NCI-H2107 (cell line): Measurements from ENCODE around the gene SENP1.

Experiments used
- DNase-seq: peaks from one replicate; lab custom pipeline; 2025; lab: John Stamatoyannopoulos, UW

The SENP1 gene

DNA sequence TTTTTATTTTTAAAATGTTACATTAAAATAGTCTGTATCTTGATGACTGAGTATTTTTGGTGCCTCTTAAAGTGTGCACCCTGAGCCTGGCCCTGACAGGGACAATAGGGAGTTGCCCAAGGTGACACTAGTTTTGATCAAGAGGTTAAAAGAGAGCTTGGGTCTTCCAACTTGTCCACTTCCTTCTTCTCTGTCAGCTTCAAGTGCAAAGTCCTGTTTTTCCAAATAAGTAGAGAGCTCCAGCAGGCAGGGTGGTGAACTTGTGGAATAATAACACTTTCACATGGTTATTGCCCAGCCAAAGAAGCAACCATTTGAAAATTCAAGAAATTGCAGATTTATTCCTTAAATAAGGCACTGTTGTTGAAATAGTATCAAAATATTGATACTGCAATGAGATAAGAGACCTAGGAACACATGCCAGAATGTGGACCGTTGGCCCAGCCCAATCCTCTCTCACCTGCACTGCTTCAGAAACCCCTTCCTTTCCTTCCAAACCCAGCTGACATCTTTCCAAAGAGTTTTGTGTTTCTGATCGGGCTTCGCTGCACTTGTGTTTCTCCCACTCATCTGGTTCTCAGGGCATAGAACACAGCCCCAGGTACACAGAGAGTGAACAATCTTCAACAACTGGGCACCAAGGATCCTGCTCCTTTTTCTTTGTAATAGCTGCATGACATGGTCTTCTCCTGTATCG is 87.8 kb downstream of the SENP1 start:
- no peak for DNase-seq

DNA sequence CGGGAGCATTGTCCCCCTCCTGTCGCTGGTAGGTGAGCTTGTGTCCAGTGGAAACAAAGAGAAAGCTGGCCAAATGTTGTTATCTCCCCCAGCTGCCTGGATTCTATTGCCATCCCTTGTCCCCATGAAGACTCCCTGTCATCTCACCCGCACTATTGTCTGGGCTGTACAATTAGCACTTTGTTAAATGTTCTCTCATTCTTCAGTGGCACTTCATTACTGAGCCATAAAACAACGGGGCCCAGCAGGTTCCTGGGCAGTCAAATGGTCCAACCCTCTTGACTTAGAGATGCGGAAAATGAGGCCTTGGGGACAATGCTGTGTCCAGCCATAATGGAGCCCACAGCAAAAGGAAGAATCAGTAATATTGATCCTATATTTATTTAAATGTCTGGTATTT is 88.4 kb downstream of the SENP1 start:
- DNase-seq = no peak

DNA sequence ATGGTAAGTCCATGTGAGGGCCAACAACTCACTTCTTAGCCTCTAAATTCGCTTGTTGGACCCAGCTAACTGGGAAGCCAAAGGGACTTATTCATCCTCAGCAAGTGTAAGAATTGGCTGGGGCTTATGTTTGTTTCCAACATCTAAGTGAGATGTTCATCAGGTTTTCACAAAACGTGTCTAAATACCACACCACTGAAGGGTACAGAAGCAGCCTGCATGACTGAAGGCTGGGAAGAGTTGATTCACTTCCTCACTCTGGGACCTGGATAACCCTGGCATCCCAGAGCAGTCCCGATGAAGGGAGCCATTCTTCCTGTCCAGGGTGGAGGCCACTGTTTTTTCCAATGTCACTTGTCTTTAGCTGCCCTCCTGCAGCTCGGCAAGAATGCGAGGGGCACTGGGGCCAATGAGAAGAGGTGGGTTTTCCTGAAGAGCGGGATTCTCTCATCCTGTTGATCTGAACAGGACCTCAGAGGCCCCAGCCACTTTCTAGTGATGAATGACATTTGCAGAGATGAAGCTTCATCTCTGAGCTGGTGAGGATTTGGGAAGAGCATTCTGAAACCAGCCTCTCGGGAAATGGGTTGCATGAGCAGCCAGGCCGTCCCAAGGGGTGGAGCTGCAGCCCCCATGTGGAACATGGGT is 89.4 kb downstream of the SENP1 start:
- no peak for DNase-seq

DNA sequence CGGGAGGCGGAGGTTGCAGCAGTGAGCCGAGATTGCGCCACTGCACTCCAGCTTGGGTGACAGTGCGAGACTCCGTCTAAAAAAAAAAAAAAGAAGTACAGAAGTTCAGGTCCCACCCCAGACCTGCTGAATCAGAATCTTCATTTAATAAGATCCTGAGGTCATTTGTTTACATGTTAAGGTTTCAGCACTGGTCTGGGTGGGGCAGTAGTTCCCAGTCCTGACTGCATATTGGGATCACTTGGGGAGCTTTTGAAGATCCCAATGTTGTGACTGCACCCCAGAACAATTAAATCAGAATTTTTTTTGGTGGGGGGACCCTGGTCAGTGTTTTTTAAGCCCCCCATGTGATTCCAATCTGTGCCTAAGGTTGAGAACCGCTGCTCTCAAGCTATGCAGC is 89.9 kb downstream of the SENP1 start:
- DNase-seq = no peak

DNA sequence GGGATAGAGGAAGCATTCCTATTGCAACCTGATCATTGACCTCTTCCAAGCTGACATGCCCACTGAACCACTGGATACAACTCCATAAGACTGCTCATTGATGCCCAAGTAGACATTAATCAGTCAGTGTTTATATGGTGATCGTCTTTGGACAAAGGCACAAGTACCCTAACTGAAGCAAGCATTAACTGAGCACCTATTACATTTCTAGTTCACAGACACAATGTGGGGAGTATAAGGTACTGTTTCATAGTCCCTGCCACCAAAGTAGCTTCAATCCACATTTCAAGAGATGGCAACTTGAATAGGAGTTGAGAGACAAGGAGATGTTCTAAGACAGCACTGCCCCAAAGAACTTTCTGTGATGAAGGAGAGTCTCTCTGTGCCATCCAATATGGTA is 90.8 kb downstream of the SENP1 start:
- no peak for DNase-seq

DNA sequence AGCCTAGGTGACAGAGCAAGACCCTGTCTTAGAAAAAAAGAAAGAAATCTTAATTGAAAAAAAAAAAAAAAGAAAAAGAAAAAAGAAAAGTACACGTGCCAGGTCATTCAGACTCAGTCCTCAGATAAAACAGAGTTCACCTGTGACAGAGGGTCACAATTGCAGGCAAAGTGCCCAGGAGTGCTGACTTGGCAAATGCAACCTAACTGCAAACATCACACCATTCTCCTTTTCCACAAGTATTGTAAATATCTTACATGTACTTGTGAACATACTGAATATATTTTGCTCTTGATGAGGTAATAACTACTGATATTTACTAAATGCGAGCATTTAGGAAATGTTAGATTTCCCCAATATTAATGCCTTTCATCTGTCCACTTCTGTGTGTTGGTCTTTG is 92.6 kb downstream of the SENP1 start:
- no peak for DNase-seq

DNA sequence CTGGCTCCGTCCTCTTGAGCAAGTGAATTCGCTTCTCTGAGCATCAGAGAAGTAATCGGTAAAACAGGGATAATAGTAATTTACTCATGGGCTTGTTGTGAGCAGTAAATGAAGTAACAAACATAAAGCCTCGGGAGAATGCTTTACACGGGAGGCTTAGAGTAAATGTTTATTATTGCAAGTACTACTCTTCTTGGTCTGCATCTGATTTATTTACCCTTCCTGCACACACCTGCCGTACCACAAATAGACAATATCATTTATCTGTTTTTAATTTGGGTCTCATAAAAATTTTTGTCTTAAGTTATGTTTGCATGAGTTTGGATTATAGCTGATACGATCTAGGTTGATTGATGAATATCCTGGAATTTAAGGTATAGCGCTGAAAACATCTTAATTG is 93.8 kb downstream of the SENP1 start:
- DNase-seq = no peak

DNA sequence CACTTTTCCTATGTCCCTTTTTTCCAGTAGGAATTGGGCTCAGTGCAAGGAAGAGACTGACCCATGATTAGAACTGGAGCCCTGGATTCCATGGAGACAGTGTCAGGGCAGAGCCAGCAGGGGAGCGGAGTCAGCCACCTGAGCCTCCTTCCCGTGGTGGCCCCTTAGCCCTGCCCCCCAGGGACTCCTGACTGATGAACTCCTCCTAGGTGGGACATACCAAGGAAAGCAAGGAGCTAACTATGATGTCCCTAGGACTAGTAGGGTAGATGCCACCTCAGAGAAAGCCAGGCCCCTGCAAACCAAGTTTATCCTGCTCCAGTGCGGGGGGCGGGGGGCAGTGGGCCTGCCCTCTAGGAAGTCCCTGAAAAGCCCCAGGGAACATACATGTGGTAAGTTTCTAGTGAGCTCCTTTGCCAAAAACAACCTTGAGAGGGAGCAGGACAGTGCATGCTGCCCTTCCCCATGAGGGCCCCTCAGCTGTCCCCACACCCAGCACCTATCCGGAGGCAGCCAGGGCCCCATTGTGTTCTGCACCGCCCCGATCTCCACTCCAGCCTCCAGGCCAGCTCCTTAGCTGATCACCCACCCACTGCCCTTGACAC is 95.4 kb downstream of the SENP1 start:
- no peak for DNase-seq

DNA sequence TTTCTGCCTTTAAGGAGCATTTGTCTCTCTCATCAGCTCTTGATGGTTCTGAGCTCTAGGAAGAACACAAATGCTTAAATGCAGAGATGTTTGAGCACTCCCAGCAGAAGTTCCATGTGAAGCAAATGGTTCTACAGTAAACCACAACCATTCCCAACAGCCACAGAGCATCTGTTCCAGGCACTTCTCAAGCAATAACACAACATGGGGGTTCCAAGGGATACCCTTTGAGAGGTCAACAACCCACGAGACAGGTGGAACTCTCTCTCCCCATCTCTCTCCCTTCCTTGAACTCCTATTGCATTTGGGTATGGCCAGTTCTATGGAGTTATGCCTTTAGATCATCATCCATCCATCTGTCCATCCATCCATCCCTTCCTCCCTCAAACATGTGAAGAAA is 96.4 kb downstream of the SENP1 start:
- no peak for DNase-seq

DNA sequence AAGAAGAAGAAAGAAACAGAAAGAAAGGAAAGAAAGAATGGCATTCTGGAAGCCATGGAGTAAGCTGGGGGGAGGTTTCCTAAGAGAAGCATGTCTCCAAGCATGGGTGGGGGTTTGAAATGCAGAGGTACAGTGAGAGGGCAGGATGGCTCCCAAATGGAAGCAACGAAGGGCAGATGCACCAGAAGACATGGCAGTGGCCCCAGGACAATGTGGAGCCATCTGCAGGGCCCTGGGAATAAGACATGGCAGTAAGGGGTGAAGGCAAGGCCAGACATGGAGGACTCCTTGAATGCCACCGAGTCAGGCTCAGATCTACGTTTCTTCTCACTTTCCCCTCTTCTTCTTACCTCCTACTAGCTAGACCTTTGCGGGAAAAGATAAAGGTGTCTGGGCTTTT is 96.9 kb downstream of the SENP1 start:
- no peak for DNase-seq

DNA sequence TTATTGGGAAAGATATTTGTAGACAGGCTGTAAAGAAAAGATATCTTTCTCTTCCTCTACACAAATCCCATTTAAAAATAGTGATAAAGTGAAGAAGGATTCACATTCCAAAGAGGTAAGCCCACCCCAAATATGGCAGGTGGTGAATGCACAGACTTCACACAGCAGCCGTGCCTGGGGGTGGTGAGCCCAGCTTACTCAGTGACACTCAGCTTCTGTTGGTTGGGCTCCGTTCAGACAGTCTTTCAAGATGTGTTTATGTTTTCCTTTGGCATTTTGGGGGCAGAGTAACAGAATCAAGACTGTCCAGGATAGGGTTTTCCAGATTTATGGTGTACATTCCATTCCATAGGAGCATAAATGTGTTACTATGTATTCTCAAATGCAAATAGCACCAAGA is 97.5 kb downstream of the SENP1 start:
- DNase-seq = no peak

DNA sequence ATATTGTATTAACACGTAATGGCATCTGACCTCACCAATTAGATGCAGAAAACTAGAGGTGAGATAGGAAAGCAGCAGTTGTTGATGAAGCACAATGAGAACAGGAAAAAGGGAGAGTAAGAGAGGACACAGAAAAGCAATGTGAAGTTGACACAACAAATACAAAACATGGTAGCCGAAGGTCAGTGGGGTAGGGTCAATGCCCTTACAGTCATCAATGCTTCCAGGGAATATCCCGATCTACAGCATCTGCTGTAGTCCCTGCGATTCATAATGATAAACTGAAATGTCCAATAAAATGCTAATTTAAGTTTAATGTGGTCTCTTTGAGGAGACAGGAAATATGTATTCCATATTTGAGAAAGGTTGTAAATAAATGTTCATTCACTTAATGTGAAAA is 98.7 kb downstream of the SENP1 start:
- no peak for DNase-seq

DNA sequence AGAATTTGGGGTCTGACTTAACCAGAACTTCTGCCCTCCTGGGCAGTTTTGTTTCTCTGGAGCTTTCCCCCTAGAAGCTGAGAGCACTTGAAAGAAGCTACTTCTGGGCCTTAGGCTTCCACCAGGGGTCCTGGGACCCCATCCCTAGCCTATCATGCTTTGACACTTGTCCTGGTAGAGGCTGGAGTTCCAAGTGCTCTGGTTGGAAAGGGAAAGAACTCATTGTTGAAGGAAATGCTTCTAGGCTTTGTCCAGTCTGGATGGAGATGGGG is 100.2 kb downstream of the SENP1 start:
- DNase-seq = no peak

DNA sequence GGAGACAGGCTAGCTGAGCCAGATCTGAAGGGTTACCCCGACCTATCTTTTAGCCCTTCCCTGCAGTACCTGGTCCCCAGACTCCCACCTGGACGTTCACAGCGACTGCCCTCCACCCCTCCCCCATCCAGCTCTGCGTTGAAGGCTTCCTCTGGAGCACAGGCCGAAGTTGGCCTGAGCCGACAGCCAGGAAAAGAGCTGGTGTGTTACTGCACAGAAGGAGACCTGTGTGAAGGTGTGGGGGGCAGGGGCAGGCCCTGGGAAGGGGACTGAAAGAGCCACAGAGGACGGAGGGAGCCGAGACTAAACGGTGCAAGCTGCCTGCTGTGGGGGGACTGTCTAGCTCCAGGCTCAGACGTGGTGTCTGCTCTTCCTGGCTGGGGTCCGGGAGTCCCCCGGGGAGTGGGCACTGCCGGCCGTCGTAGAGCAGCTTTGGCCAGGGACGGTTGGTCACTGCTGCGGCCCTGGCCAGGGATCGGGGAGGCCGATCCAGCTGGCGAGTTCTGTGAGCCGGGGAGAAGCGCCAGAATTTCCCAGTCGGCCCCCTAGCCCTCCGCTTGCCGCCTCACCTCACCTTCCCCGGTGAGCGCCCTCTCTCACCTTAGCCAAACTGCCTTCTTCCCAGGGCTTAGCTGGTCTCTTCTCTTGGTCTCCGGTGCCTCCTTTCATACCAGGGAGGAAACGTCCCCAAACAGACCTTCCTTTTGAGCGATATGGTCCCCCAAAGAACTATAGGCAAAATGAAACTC is 100.7 kb downstream of the SENP1 start:
- no peak for DNase-seq

DNA sequence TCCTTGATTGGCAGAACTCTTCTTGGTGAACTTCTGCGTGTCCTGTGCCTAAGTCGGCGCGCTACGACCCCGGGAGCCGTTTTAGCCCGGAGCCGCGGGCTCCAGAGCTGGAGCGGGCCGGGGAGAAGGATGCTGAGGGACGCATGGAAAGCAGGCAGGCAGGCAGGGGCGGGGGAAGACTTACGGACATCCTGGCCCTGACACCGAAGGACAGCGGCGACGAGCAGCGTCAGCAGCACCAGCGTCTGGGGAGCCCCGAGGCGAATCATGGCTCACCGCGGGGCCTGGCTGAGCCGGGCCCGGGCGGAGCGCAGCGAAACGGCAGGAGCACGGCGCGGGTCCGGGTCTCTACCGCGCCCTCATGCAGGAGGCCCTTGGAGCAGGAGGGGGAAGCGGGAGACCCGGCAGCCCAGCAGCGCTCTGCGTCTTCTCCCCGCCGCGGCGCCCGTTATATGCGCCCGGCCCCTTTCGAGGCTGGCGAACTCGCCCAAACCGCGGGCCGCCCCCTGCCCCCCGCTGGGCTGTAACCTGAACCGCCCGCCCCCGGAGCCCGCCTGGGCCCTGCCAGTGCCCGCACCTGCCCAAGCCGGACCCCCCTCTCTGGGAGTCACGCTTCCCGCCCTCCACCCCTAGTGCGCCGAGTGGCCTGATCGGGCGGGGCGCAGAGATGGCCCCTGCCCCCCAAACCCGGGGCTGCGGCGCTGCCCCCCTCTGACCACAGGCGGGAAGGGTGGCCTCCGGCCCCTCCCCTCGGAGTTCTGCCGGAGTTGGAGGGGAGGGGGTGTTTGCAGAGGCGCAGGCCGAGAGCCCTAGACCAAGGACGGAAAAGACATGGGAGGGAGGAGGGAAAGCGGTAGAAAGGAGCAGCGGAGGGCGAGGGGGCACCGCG is 101.6 kb downstream of the SENP1 start, which contains the start of gene COL2A1:
COL2A1 (minus strand) TSS at position 424 of the 889 bp plus-strand sequence; CDS start at position 269, 155 bp downstream.
- no peak for DNase-seq

DNA sequence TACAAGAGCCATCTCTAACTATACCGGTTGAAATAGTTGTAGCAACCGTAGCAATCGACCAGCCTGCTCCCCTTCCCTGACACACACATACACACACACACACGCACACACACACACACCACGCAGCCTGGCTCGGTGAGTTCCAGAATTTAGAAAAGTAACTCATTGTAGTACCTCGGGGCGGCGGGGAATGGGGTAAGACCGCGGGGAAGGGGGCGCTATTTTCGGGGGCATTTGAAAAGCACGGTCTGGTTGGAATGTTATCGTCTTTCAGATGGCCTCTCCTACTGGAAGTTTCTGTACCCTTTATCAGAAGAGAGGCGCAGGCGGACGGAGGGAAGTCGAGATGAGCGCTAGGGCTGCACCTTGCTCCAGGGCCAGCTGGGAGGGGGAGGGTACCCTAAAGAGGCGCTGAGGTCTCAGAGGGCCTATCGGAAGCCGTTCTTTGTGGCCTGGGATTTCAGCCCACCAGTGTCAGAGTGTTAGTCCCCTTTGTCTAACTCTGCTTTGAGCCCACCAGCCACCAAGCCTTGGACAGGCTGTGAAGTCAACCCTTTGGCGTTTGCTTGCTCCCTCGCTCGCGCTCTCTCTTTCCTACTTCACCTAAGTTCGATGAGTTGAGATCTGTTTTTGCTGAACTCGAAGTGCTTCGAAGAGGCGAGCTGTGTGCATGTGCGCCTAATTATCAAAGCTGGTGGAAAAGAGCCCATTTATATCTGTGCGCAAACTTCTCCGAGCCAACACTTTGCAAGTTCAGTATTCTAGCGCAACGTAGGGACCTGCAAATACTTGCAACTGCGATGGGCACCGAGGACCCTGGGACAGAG is 102.4 kb downstream of the SENP1 start:
- no peak for DNase-seq

DNA sequence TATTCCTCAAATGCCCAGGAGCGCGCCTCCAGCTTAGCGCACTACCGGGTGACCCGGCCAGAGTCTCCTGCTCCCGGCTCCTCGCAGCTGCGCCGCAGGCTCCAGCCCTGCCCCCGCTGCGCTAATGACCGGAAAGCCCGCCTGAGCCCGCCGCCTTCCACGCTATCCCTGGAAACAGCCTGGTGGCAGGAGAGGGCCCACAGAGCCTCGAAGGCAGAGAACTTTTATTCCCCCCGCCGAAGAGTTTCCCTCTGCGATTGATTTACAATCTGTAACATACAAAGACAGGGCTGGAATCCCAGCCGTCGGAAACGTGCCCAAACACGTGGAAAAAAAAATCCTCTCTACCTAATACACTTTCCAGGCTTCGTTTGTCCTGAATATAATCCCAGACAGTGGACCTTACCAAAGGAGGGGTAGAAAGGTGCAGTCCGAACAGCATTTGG is 103.1 kb downstream of the SENP1 start:
- no peak for DNase-seq

DNA sequence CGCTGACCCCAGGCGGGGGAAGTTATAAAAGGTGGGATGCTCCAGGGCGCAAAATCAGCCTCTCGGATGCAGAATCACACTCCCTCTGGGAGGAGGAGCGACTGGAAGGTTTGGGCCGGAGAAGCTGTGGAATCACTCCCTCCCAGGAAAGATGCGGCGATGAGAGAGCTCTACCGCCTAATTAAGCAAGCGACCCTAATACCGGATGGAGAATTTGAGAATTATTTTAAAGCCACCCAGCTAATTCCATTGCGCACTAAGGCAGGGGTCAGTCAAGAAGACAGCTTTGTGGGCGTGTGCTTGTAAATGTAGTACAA is 103.5 kb downstream of the SENP1 start:
- no peak for DNase-seq

DNA sequence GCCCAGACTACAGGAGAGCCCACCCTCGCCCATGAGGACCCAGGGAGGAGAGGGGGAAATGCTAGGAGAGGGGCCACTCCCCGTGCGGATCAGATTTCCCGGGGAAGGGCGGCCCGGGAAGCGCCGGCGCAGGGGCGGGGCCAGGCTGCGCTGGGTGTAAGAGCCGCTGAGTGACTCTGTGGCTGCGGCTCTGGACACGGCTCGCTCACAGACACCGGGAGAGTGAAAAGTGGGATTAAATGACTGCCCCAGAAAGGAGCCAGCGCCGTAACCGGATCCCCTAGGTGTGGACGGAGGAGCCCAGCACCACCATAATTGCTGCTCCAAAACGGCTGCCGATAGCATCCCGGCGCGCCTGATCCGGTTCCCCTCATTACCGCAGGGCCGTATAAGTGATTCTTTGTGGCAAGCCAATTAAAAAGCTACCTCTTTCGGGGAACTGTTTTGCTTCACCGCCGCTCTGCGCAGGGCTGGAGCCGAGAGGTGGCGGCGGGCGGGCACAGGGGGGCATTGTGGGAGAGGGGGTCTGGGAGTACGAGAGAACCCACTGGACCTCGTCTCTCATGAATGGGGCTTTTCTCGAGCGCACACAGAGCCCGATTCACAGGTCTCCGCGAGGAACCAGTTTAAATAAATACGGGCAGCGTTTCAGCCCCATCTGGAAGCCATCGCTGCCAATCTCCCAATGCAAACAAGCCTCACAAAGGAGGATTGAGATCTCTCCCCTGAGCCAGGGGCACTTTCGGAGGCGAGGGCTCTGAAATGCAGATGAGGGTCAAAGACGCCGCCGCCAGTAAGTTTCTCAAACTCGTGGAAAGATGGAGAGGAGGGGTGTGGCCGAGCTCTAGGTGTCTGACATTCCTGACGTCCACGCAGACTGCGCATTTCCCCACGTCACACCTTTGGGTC is 104.1 kb downstream of the SENP1 start:
- DNase-seq = peak; percentile 79

DNA sequence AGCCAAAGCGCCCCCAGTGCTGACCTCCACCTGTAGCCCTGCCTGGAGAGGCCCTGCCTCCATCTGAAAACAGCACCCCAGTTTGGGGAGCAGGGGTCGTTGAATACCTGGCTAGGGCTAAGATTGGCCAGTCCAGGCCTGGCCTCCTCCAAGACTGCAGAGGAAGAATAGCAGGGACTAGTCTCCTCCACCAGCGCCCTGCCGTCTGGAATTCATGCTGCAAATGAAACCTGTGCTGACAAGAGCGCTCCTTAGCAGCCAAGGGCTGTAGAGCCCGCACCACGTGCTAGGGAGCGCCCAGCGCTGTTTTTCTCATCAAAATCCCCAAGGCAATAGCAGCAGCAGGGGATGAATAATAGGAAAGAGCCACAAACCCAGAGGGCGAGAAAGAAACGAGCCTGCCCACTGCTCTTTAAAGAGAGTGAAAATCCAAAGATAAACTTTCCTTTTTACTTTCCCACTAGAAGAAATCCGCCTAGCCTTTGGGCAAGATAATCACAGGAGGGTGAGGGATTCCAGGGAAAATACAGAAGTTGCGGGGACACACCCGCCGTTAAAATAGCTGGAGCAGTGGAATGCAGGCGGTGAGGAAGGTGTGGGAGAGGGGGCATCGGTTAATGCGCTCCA is 104.9 kb downstream of the SENP1 start:
- DNase-seq = peak; percentile 71
